Thyroid gland (tissue), 4 donors: ENCODE data around the gene KIAA1210.

Experiments
- CTCF ChIP-seq, 6 experiments: fragments of 200-600 bp in 3 of 6; fragments of 450-650 bp in 3 of 6; sonication (generic) in 3 of 6; IDR thresholded peaks; one replicate each; pipeline ENCODE4 v1.5.1; 2016 to 2019; ENCODE audit warnings: antibody characterized with exemption in 6 of 6, mild to moderate bottlenecking in 2 of 6, inconsistent platforms in 1 of 6, moderate library complexity in 1 of 6
- POLR2A ChIP-seq, 2 donors: fragments of 450-650 bp; IDR thresholded peaks; one replicate each; pipeline ENCODE4 v1.6.1; 2017; ENCODE audit warnings: antibody characterized with exemption in 2 of 2, mild to moderate bottlenecking in 2 of 2, moderate library complexity in 1 of 2

- TF ChIP-seq POLR2A (IDR thresholded peaks at IDR 0.05) (no peak), CTCF (IDR thresholded peaks at IDR 0.05) (no peak)
These were observed 45.3 kb downstream of the KIAA1210 start for GRCh38 chrX:119082278-119082677.
